ENCODE data around the gene ERC2. TPM values are rescaled to one million over a fixed set of nuclear protein-coding genes. Genes with fewer than 3 reads are reported as not detected.

The ERC2 gene
- total and polyA plus RNA-seq, 2 of the 8 experiments (the other 6 are each of a cell fraction or from before 2014, with no cell fraction given) = 16.4 to 22.8 TPM

GRCh38 chr3:56189536-56189935, 278.7 kb downstream of the ERC2 start (continued):
- TF ChIP-seq CBX5 (IDR thresholded peaks at IDR 0.05; ENCODE audit: low read depth, low read length) (no peak), CREB1 (IDR thresholded peaks at IDR 0.05) (no peak), CTCF (IDR thresholded peaks at IDR 0.05; ENCODE audit: control extremely low read depth in 1 of 3, insufficient read depth in 1 of 3, low read depth in 1 of 3, low read length in 3 of 3) (no peak), EP300 (IDR thresholded peaks at IDR 0.05; ENCODE audit: borderline replicate concordance in 1 of 2, low read depth in 2 of 2, low read length in 2 of 2) (no peak)

All from H1 (cell line).